GM18861 (cell line): ENCODE data around the gene SRP14.
"Not testable (repeated sequence)": the region's sequence is repeated elsewhere in the genome, so short reads cannot be mapped to it uniquely, and the experiment has no call there.

ENCODE experiments used
- ATAC-seq: cut with Tn5 transposase; IDR thresholded peaks from one replicate; pipeline ENCODE4 v1.9.1; 2021; ENCODE audit not compliant: unreplicated experiment

SRP14 gene

GRCh38 chr15:39996228-39996627 is 42.8 kb downstream of the SRP14 start:
- ATAC-seq, result not testable (repeated sequence)

- not testable (repeated sequence) for ATAC-seq
Observed at GRCh38 chr15:39992953-39993352, 46.0 kb downstream of the SRP14 start.

GRCh38 chr15:39990706-39991105 is 48.3 kb downstream of the SRP14 start:
- ATAC-seq, result no peak

DNA sequence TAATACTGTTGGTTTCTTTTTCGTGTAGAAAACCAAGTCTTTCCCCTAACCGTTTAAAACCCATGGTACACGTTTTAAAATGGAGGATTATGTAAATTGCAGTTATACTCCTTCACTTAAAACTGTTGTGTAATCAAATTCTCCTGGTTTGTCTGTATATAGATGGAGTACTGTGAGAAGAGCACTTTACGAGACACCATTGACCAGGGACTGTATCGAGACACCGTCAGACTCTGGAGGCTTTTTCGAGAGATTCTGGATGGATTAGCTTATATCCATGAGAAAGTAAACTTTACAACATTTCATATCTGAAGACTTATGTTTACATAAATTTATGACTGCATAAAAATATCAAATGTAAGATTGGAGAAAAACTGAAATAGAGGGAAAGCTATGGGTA is 51.2 kb downstream of the SRP14 start:
- no peak for ATAC-seq
